Rectal smooth muscle tissue (tissue), 1 donor: Measurements from ENCODE around the gene ARAF.

Experiments
- H3K27ac ChIP-seq: one replicate; pipeline ENCODE4 v1.7.0; 2013; ENCODE audit warnings: low read depth, low read length, inconsistent platforms
- H3K27me3 ChIP-seq: one replicate; pipeline ENCODE4 v1.7.0; 2013; ENCODE audit warnings: low read length; ENCODE audit not compliant: control insufficient read depth, insufficient read depth
- H3K36me3 ChIP-seq: one replicate; pipeline ENCODE4 v1.7.0; 2013; ENCODE audit warnings: low read length; ENCODE audit not compliant: control insufficient read depth, insufficient read depth
- H3K4me1 ChIP-seq: one replicate; pipeline ENCODE4 v1.7.0; 2013; ENCODE audit warnings: low read length; ENCODE audit not compliant: control insufficient read depth, insufficient read depth
- H3K4me3 ChIP-seq: one replicate; pipeline ENCODE4 v1.7.0; 2013; ENCODE audit warnings: low read length
- H3K9ac ChIP-seq: one replicate; pipeline ENCODE4 v1.7.0; 2013; ENCODE audit warnings: low read length

The ARAF gene

DNA sequence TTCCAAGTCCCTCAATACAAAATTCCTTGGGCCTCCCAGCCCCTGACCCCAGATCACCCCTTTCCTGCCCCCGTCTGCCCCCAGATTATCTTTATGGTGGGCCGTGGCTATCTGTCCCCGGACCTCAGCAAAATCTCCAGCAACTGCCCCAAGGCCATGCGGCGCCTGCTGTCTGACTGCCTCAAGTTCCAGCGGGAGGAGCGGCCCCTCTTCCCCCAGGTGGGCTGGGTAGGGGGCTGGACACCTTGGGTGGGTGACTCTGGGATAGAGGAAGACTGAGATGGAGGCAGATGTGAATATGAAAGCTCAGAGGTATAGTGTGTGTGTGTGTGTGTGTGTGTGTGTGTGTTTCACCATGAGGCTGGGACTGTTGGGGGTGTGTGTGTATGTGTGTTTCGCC is 9.8 kb downstream of the ARAF start:
- Histone ChIP-seq H3K27me3 (no peaks in the 10 kb centered on the region), H3K36me3 (peaks cover 15% of the 10 kb centered on the region), H3K9ac (no peak overlapping the region), H3K4me1 (no peaks in the 10 kb centered on the region), H3K27ac (no peak overlapping the region), H3K4me3 (no peak overlapping the region)

GRCh38 chrX:47571215-47571614 is 10.2 kb downstream of the ARAF start:
- Histone ChIP-seq H3K9ac (no peak overlapping the region), H3K27me3 (no peaks in the 10 kb centered on the region), H3K4me3 (no peak overlapping the region), H3K4me1 (no peaks in the 10 kb centered on the region), H3K36me3 (peaks cover 15% of the 10 kb centered on the region), H3K27ac (no peak overlapping the region)

DNA sequence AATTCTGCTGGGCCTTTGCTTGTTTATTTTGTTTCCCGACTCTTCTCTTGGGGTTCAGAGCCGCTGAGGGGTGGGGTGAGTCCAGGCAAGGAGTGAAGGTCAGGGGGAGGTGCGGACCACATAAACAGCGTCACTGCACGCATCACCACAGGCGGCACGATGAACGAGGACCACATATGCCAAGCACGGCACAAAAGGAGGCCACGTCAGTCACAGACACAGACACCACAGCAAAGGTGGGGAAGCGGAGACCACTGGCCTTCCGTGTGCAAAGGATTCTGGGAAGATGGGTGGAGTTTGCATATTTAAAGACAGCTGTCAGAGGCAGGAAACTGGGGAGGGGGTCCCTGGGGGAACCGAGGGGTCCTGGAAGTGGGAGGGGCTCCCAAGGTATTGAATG is 10.9 kb downstream of the ARAF start:
- peaks cover 4% of the 10 kb centered on the region for H3K27me3 ChIP-seq
- no peak overlapping the region for H3K27ac ChIP-seq
- H3K36me3 ChIP-seq = peaks cover 15% of the 10 kb centered on the region
- H3K9ac ChIP-seq = no peak overlapping the region
- H3K4me3 ChIP-seq = no peak overlapping the region
- H3K4me1 ChIP-seq = no peaks in the 10 kb centered on the region

DNA sequence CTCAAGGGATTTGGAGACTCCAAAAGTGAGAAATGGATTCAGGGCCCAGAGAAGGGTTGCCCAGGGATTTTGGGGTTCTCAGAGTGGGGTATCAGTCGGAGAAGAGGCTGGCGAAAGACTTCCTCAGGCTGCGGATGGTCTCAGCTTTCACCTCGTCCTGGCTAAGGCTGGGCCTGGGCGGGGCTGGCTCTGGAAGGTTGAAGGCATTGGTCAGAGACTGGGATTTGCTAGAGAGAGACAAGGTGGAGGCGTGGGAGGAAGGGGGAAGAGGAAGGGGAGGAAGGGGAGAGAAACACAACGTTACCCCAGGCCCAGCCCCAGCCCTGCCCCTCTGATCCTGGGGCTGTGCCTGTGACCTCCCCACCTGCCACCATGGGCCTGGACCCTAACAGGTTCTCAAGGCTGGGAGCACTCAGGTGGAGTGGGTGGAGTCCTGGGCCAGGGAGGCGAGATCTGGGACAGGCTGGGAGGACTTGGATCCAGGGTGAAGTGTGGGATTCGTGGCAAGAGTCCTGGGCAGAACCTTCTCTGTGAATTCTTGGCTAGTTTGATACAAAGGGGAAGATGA is 11.9 kb downstream of the ARAF start:
- Histone ChIP-seq H3K27me3 (peaks cover 4% of the 10 kb centered on the region), H3K9ac (no peak overlapping the region), H3K4me1 (no peaks in the 10 kb centered on the region), H3K27ac (no peak overlapping the region), H3K4me3 (no peak overlapping the region), H3K36me3 (peaks cover 8% of the 10 kb centered on the region)

- Histone ChIP-seq H3K9ac (no peak overlapping the region), H3K4me3 (peak overlapping the region; percentile 4), H3K4me1 (no peaks in the 10 kb centered on the region), H3K27me3 (peaks cover 4% of the 10 kb centered on the region), H3K27ac (no peak overlapping the region), H3K36me3 (peaks cover 5% of the 10 kb centered on the region)
Measured at GRCh38 chrX:47573341-47574075, 12.5 kb downstream of the ARAF start.

DNA sequence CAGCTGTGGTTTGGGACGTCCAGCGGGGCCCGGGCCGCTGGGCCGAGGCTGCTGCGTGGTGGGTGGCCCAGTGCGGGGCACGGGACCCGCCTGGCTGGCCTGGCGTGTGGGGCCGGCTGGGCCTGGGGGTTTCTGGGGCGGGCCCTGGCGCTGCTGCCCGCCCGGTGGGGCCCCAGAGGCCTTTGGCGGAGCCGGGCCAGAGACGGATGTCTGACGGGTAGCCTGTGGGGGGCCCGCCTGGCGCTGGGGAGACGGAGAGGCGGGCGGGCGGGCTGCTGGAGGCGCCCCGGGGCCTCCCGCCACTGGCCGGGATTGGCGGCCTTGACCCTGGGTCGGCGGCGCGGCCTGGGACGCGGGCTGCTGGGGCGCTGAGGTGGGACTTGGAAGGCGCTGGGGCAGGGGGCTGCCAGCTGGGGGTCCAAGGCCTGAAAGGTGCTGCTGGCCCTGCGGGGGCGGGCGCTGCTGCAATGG is 13.1 kb downstream of the ARAF start:
- no peak overlapping the region for H3K27ac ChIP-seq
- H3K4me3 ChIP-seq = peak overlapping the region; percentile 4
- peaks cover 4% of the 10 kb centered on the region for H3K27me3 ChIP-seq
- H3K36me3 ChIP-seq = peaks cover 4% of the 10 kb centered on the region
- H3K4me1 ChIP-seq = no peaks in the 10 kb centered on the region
- H3K9ac ChIP-seq = no peak overlapping the region

- Histone ChIP-seq H3K36me3 (peaks cover 3% of the 10 kb centered on the region), H3K4me3 (no peak overlapping the region)
Measured at GRCh38 chrX:47574547-47575301, 13.7 kb downstream of the ARAF start.

GRCh38 chrX:47576021-47576898 is 15.3 kb downstream of the ARAF start:
- peaks cover 4% of the 10 kb centered on the region for H3K27me3 ChIP-seq

More at GRCh38 chrX:47574547-47575301, 13.7 kb downstream of the ARAF start:
- Histone ChIP-seq H3K4me1 (no peaks in the 10 kb centered on the region), H3K27ac (no peak overlapping the region), H3K27me3 (peaks cover 4% of the 10 kb centered on the region), H3K9ac (no peak overlapping the region)

DNA sequence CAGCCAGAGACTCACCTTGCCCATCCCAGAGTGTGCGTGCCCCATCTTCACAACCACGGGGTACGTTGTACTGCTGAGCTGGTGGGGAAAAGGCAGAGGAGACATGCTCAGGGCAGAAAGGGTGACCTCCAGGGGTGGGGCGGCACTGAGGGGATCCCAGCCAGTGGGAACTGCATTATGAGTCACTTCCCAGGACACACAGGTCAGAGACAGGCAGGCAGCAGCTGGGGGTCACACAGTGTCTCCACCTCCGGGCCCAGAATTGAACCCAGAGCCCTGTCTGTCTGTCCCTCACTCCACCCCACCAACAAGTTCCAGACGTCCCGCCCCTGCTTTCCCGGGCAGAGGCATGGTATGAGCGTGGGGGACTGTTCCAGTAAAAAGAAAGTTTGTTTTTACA is 16.4 kb downstream of the ARAF start:
- H3K27ac ChIP-seq = no peak overlapping the region
- peaks cover 3% of the 10 kb centered on the region for H3K4me1 ChIP-seq
- H3K36me3 ChIP-seq = no peaks in the 10 kb centered on the region
- H3K4me3 ChIP-seq = no peak overlapping the region
- peaks cover 4% of the 10 kb centered on the region for H3K27me3 ChIP-seq
- H3K9ac ChIP-seq = no peak overlapping the region

More at GRCh38 chrX:47576021-47576898, 15.3 kb downstream of the ARAF start:
- Histone ChIP-seq H3K9ac (no peak overlapping the region), H3K27ac (no peak overlapping the region), H3K36me3 (no peaks in the 10 kb centered on the region), H3K4me3 (no peak overlapping the region), H3K4me1 (no peaks in the 10 kb centered on the region)

- Histone ChIP-seq H3K9ac (no peak overlapping the region), H3K4me3 (no peak overlapping the region), H3K4me1 (peaks cover 3% of the 10 kb centered on the region), H3K27ac (no peak overlapping the region), H3K27me3 (peaks cover 4% of the 10 kb centered on the region), H3K36me3 (no peaks in the 10 kb centered on the region)
Measured at GRCh38 chrX:47577901-47578300, 16.9 kb downstream of the ARAF start.

GRCh38 chrX:47578692-47579091 is 17.7 kb downstream of the ARAF start:
- Histone ChIP-seq H3K27me3 (peaks cover 4% of the 10 kb centered on the region), H3K4me3 (no peak overlapping the region), H3K27ac (no peak overlapping the region), H3K9ac (no peak overlapping the region), H3K4me1 (peaks cover 3% of the 10 kb centered on the region), H3K36me3 (no peaks in the 10 kb centered on the region)

DNA sequence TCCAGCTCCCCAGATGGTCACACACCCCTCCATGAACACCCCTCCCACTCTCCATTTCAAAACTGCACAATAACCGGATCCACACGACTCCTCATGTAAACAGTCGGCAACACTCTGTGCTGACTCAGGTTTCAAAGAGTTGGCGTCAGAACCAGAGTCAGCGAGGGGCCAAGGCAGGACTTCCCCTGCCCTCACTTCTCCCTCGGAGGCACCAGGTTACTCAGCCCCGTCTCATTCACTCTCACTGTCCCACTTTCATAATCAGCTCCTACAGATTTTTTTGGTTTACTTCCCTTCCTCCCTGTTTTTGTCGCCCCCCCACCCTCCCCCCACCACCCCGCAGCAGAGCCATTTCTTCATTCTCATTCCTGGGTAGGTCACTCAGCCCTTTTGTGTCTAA is 18.5 kb downstream of the ARAF start:
- H3K27me3 ChIP-seq = peaks cover 4% of the 10 kb centered on the region
- no peak overlapping the region for H3K9ac ChIP-seq
- no peak overlapping the region for H3K27ac ChIP-seq
- no peaks in the 10 kb centered on the region for H3K36me3 ChIP-seq
- H3K4me3 ChIP-seq = no peak overlapping the region
- peaks cover 3% of the 10 kb centered on the region for H3K4me1 ChIP-seq
